ENCODE results near the gene EDARADD.

DNA sequence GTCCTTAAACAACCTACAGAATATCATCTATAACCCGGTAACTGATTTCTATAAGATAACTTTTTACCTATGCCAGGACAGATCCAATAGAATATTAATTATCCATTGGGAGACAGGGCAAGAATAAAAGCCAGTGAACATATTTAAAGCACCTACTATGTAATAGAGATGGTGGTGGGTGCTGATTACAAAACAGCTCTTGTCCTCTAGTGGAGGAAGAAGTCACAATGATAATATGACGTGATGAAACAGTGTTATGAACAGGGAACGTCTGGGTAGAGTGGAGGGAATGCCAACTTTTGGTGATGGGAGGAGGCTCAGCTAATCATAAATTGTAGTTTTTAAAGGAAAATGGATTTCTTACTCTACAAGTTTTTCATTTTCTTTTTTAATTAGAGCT lies 132.0 kb downstream of the EDARADD start:
- TF ChIP-seq, protein P1, sequence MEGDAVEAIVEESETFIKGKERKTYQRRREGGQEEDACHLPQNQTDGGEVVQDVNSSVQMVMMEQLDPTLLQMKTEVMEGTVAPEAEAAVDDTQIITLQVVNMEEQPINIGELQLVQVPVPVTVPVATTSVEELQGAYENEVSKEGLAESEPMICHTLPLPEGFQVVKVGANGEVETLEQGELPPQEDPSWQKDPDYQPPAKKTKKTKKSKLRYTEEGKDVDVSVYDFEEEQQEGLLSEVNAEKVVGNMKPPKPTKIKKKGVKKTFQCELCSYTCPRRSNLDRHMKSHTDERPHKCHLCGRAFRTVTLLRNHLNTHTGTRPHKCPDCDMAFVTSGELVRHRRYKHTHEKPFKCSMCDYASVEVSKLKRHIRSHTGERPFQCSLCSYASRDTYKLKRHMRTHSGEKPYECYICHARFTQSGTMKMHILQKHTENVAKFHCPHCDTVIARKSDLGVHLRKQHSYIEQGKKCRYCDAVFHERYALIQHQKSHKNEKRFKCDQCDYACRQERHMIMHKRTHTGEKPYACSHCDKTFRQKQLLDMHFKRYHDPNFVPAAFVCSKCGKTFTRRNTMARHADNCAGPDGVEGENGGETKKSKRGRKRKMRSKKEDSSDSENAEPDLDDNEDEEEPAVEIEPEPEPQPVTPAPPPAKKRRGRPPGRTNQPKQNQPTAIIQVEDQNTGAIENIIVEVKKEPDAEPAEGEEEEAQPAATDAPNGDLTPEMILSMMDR (conservative IDR thresholded peaks at IDR 0.05; ENCODE audit: low read depth, low read length): no peak
- no peak for TF ChIP-seq EZH2 (IDR thresholded peaks at IDR 0.05; ENCODE audit: borderline replicate concordance, low read depth, low read length, poor library complexity, severe bottlenecking)

All from A673 (cell line).